Erythroblast (primary cell): Measurements from ENCODE around the gene PCBD1.

Experiments used
- DNase-seq, 2 experiments: peaks; one replicate each; lab custom pipeline; 2025; lab: John Stamatoyannopoulos, UW
- GATA1 ChIP-seq: IDR thresholded peaks from 2 replicates; pipeline ENCODE4 v1.6.1; 2011; ENCODE audit warnings: low read depth, mild to moderate bottlenecking, control low read depth, low read length, moderate library complexity
- POLR2A ChIP-seq: IDR thresholded peaks from 2 replicates; pipeline ENCODE4 v1.6.1; 2011; ENCODE audit warnings: mild to moderate bottlenecking, low read length

The PCBD1 gene

DNA sequence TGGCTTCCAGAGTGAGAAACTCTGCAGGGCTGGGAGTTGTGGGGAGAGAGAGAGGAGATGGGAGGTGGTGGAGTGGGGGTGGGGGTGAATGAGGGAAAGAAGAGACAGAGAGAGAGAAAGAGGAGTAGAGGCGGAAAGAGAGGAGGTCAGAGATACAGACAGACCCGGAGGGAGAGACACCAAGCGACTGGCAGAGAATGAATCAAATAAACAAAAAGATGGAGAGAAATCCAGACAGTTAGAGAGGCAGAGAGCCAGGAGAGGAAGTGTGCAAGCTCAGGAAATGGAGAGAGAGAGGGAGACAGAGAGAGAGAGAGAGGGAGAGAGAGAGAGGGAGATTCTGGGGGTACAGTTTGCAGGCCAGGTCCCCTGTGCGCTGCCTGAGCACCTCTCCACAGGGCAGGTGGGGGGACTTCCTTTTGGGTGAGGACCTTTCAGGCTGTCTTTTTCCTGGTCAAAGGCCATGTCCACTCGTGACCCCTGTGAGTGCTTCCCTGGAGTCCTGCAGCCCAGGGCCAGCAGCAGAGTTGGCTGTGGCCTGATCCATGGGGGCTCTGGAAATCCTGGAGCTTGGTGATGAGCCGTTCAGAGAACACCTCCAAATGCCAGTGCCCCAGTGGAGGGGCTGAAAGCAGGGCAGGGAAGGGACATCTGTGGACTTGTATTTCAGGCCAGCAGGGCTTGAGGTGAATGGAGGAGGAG is 25.0 kb upstream of the PCBD1 start:
- TF ChIP-seq GATA1 (no peak), POLR2A (no peak)
- DNase-seq = no peak

DNA sequence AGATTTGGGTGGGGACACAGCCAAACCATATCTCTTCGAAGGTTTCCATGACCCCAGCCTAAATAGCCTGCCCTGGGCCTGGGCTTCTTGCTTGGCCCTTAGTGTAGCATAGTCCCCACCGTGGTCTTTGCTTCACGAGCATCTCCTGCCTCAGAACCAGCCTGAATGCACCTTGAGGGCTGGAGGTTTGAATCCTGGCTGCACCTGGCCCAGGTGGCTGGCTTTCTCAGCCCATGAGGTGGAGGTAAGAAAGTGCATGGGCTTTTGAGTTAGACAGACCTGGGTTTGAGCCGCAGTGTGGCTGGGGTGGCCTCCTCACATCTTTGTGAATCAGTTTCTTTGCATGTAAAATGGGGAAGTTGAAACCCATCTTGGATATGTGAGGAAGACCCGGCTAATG is 24.2 kb upstream of the PCBD1 start:
- TF ChIP-seq POLR2A (no peak), GATA1 (no peak)
- no peak for DNase-seq

DNA sequence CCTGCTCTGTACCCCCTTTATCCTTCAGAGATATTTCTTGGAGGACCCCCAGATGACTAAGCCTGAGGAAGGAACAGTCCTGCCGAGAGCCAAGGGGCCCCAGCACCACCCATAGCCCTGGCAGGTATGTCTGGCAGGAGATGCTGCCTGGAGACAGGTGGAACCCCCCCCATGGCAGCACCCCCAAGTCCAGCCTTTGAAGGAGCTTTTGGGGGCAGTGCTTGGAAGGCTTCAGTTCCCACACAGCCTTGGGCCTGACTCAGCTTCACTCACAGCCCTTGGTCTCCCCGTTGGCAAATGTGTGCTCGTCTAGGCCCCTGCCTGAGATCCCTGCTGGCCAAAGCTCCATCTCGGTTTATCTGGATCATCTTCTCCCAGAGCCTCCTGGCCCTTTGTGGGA is 23.0 kb upstream of the PCBD1 start:
- no peak for DNase-seq
- TF ChIP-seq GATA1 = no peak
- no peak for TF ChIP-seq POLR2A

DNA sequence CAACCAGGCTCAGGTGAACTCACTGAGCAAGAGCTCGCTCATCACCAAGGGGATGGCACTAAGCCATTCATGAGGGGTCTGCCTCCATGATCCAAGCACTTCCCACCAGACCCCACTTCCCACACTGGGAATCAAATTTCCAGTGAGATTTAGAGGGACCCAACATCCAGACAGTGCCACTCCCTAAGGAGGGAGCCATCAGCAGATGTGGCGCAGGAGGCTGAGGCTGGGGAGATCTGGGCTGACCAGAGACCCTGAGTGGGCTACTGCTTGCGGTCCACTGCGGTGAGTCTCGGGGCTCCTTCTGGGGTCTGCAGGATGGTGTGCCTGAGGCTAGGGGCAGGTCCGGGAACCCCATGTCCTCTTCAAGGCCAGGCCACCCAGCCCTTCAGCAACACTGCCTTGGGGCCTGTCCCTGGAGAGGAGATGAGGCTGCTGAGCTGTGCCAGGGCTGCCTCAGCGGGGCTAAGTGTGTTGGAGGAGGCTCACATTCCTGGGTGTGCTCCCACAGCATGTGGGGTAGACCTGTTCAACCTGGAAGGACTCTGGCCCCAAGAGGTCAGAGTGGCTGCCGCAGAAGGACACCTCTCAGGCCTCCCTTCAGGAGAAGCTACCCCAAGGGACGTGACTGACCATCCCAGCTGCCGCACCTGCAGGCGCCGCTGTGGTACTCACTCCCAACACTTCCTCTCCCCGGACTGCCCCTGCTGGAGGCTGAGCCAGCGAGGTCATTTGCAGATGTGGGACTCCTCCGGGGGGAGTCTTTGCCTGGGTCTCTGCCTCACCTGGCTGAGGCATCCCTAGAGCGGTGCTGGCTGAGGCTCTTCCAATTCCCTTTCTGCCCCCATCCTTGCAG is 22.3 kb upstream of the PCBD1 start:
- TF ChIP-seq GATA1 (no peak), POLR2A (no peak)
- no peak for DNase-seq

DNA sequence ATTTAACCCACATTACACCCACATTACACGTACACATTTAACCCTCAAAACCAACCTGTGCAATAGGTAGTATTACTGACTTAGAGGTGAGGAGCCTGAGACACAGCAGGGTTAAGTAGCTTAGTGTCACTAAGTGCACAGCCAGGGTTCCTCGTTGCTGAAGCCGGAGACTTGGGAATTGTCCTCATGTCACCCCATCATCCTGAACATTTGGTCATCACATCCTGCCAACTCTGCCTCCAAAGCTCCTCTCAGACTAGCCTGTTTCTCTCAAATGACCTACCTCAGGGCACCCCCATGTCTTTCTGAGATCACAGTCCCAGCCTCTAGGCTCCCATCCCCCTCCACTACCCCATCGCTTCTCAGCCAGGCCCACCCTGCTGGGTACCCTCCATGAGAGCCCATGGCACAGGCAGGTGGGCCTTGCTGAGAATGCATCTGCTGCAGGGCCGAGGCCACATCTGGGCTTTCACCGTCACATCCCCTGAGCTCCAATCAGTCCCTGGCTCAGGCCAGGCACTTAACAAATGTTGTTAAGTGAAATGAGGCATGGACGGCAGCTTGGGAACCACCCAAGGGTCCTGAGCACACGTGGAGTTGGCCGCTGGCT is 21.1 kb upstream of the PCBD1 start:
- no peak for DNase-seq
- TF ChIP-seq GATA1 (no peak), POLR2A (no peak)

GRCh38 chr10:70908406-70909296 is 20.3 kb upstream of the PCBD1 start:
- DNase-seq = no peak
- TF ChIP-seq GATA1 (no peak), POLR2A (no peak)

- no peak for DNase-seq
- TF ChIP-seq GATA1 (no peak), POLR2A (no peak)
Observed at GRCh38 chr10:70907637-70908405, 19.5 kb upstream of the PCBD1 start.

DNA sequence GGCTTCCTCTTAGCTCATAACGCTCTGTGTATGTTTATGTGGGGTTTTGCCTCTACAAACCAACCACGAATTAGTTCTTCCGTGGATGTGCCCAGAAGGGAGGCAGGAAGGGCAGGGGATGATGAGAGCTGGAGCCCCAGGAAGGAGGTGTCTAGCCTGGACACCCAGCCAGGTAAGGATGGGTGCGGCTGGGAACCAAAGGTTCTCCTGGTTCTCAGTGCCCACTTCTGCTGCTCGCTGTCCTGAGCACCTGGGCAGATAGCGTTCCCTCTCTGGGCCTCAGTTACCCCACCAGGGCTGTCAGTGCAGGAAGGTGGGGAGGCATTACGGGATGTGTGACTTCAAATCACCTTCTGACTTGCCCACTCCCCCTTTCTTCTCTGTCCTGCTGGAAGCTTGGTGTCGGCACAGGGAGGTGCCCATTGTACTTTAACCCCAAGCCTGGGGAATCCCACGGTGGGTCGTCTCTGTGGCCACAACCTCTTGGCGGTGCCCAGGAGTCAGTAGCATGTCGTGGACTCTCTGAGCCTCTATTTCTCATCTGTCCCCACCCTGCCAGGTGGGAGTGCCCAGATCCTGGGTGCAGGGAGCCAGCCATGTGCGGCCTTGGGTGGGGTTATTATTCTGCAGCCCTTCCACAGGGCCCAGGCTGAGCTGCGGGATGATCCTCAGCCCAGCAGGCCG is 18.7 kb upstream of the PCBD1 start:
- DNase-seq = no peak
- TF ChIP-seq POLR2A (no peak), GATA1 (no peak)

GRCh38 chr10:70906031-70906783 is 17.8 kb upstream of the PCBD1 start:
- DNase-seq = no peak

GRCh38 chr10:70905071-70906021 is 17.0 kb upstream of the PCBD1 start:
- no peak for TF ChIP-seq POLR2A
- TF ChIP-seq GATA1 = no peak
- no peak for DNase-seq

More at GRCh38 chr10:70906031-70906783, 17.8 kb upstream of the PCBD1 start:
- TF ChIP-seq GATA1 = no peak
- TF ChIP-seq POLR2A = no peak
